NAMALWA (cell line): Measurements from ENCODE around the gene PTH1R.
"Not testable (repeated sequence)": the region's sequence is repeated elsewhere in the genome, so short reads cannot be mapped to it uniquely, and the experiment has no call there.

Source experiments
- DNase-seq: peaks from one replicate; pipeline ENCODE4 v3.0.0-alpha.2; 2015; ENCODE audit warnings: low spot score

Gene PTH1R

DNA sequence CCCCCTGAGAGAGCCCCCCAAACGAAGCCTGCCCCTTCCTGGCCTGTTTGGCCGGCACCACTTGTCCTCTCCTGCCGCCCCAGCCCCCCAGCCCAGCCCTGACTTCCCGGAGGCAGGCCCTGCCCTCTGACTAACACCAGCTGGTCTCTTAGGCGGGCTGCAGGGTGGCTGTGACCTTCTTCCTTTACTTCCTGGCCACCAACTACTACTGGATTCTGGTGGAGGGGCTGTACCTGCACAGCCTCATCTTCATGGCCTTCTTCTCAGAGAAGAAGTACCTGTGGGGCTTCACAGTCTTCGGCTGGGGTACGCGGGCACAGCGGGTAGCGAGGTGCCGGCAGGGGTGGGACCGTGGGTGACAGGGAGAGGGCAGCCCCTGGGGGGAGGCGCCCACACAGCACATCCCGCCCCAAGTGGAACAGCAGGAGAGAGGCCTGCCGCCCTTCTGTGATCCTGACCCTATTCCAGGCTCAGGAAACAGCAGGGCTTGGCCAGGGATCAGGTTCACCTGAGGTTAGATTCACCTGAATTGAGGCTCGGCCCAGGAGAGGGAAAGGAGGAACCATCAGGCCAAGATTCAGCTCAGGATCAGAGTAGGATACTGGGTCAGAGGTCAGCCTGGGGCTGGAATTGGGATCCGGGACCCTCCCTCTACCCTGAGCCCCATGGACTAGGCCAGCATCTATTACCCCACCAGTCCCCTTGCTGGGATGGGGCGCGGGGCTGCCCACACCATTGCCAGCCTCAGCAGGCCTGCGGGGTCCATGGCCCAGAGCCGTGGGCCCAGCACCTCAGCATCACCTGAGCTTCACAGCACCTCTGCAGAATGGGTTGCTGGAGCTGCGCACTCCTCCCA, 21.9 kb downstream of the PTH1R start:
- DNase-seq = no peak

- DNase-seq = no peak
Measured at GRCh38 chr3:46900007-46900292, 22.4 kb downstream of the PTH1R start.

GRCh38 chr3:46900356-46900755, 22.8 kb downstream of the PTH1R start:
- no peak for DNase-seq

DNA sequence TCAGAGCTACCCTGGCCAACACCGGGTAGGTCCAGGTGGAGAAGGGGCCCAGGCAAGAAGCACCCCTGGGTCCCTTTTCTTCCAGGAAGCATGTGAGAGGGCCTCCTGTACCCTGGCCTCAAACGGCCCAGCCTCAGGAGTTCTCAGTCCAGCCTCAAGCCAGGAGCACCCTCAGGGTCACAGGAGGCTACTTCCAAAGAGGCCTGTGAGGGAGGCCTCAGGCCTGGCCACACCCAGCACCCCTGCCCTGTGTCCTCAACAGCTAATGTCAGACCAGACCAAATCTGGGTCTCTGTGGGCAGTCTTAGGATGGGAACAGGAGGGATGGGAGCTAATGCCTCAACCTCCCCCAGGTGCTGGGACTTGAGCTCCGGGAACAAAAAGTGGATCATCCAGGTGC, 23.5 kb downstream of the PTH1R start:
- DNase-seq = no peak

- DNase-seq = no peak
Measured at GRCh38 chr3:46901591-46902187, 24.2 kb downstream of the PTH1R start.

DNA sequence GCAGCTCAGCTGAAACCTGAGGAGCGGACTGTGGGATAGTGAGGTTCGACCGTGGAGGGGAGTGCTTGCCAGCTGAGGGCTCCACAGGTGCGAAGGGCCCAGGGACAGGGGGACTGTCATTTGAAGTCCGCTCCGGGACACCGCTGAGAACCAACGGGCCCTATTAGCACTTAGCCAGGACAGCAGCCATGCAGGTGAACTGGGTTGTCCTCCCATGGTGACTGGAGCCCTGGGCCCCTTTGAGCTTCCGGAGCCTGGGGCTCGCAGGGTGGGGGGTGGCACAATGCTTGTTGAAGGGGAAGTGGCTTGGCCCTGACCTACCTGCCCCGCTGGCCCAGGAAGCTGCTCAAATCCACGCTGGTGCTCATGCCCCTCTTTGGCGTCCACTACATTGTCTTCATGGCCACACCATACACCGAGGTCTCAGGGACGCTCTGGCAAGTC, 24.7 kb downstream of the PTH1R start:
- DNase-seq = no peak

GRCh38 chr3:46903341-46904302, 26.1 kb downstream of the PTH1R start:
- DNase-seq = no peak

- DNase-seq = no peak
Measured at GRCh38 chr3:46904303-46905212, 27.0 kb downstream of the PTH1R start.

DNA sequence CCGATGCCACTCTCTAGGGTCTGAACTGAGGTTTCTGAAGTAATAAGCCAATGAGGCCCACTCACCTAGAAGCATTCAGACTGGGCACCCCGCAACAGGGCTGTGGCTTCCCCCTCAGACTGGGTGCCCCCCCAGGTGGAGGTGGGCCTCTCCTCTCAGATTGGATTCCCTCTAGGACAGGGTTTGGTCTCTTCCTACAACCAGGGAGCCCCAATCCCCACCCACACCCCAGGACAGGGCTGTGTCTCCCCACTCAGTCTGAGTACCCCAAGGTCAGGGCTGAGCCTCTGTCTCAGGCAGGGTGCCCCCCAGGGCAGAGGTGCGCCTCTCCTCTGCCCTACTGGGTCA, 27.7 kb downstream of the PTH1R start:
- DNase-seq = no peak

GRCh38 chr3:46905661-46906451, 28.3 kb downstream of the PTH1R start:
- DNase-seq = no peak

- DNase-seq = no peak
Measured at GRCh38 chr3:46906471-46907058, 29.0 kb downstream of the PTH1R start.

DNA sequence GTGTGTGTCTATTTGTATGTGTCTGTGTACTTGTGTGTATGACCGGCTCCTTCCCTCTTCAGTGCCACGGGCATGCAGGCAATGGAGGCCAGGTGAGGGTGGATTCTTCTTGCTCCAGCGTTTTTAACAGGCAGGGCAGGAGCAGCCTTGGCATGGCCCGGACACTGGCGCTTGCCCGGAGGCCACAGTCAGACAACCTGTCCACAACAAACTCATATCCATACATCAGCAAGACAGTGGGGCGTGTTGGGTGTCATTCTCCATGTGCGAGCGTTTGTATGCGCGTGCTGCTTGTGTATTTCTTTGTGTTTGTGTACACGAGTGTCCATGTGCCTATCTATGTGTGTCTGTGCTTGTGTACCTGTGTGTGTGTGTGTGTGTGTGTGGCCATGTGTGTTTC, 29.8 kb downstream of the PTH1R start:
- DNase-seq = no peak

DNA sequence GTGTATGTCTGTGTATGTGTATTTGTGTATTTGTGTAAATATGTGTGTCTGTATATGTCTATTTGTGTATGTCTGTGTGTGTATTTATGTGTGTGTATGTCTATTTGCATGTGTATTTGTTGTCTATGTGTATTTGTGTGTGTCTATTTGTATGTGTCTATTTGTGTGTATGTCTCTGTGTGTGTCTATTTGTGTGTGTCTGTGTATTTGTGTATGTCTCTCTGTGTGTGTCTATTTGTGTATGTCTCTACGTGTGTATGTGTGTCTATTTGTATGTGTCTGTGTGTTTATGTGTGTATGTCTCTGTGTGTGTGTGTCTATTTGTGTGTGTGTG, 30.4 kb downstream of the PTH1R start:
- no peak for DNase-seq

DNA sequence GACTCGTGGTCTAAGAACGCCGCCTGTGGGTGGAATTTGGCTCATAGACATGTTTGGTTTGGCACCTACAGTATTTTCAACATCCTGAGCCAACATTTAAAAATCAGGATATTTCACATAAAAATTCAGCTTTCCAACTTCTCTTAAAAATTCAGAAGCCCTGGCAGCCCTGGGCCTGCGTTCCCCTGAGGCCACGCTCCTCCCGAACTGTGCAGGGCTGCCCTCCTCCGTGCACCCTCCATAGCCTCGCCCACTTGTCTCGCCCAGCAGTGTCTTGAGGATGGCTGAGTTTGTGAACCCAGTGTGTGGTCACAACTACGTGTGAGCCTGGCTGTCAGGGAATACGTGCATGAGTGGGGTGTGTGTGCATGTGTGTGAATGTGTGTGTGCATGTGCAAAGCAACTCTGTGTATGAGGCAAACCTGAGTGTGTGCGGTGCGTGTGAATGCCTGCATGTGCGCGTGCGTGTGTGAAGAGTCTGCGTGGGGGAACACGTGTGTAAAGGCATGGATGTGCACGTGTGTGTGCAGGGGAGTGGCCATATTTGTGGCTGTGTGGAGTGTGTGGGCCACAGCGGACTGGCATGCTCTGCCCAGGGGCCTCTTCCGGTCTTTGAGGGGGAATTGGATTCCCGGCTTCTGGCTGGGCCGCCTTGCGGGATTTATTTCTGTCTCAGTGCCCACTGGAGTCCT, 30.9 kb downstream of the PTH1R start:
- DNase-seq = no peak

DNA sequence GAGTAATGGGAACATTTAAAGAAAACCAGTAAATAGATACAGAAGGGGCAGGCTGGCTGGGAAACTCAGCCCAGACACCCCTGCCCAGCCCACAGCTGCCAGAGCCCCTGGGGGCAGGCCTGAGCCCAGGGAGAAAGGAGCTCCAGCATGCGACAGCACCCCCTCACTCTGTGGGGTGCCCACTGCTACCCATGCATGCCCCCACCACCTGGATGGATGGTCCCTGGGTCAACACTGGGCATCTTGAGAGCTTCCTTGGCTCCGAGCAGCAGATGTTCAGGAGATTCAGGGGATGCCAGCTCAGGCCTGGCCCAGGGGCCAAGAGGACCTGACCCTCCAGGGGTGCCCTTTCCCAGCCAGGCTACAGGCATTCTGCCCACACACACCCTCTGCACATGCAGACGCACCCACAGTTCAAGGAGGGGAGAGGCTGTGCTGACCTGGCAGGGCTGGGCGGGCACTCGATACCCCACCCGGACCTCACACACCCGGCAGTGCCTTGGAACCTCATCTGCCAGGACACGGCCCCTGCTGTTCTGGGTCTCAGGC, 31.5 kb downstream of the PTH1R start:
- DNase-seq = no peak

DNA sequence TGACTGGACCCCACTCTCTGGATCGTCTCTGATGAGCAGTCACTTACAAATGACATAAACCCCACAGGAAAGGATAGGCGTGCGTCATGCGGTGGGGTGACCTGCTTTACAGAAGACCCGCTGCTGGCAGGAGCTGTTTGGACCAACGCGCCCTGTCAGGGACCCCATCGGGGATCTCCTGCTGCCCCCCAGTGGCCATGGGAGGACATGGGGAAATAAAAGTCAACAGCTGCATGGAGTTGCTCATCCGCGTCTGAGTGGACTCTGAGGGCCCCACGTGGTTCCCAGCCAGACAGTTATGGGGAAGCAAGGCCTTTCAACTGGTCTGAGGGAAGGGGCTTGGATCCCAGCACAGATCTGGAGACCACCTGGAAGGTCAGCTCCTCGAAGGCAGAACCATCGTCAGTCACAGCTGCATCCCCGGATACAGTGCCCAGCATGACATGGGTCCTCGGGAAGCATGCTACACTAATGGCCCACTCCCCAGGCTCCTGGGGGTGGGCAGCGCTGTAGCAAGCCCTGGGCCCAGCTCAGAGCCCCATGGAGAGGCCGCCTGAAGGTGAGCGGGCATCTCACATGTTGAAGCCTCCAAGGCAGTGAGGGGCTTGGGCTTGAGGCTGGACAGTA, 32.1 kb downstream of the PTH1R start:
- DNase-seq = peak; percentile 77

GRCh38 chr3:46910166-46910760, 32.7 kb downstream of the PTH1R start:
- no peak for DNase-seq

GRCh38 chr3:46910914-46911313, 33.4 kb downstream of the PTH1R start:
- not testable (repeated sequence) for DNase-seq

- DNase-seq = no peak
Measured at GRCh38 chr3:46912986-46913385, 35.5 kb downstream of the PTH1R start.
